ENCODE data around the gene NAT8L. TPM values are rescaled to one million over a fixed set of nuclear protein-coding genes. Genes with fewer than 3 reads are reported as not detected.

NAT8L gene
- total and polyA plus RNA-seq, 2 of the 4 experiments (the other 2 are of a cell fraction) = 0.05 TPM; not detected in 1

DNA sequence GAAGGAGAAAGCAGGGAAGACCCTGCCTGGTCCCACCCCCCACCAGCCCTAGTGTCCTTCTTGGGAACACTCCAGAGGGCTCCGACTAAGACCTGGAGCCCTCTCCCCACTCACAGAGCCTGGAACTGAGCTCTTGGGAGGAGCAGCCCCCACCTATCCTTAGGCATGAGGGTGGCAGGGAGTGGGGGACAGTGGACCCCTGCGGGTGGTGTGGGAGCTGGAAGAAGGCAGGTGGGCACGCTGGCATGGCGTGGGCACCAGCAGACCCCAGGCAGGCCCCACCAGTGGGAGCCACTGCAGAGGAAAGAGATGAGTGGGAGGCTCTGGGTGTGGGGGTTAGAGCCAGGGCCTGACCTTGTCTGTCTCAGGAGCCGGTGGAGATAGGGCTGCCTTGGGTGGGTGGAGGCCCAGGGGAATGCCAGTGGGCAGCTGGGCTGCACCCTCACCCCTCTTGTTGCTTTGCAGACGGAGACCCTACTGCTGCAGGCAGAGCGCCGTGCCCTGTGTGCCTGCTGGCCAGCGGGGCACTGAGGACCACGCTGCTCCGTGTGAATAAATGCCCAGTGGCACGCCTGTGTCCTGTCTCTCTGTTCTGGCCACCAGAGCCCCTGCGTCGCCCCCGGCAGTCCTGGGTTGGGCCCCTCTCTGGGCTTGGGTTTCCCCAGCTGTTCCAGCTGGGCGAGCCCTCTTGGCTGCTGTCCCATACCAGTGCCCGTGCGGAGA is 15.6 kb upstream of the NAT8L start:
- Histone ChIP-seq H3K18ac (ENCODE audit: low read depth, low read length) (no peak overlapping the region), H2BK5ac (ENCODE audit: low read depth, low read length, poor library complexity, severe bottlenecking) (no peak overlapping the region), H2BK120ac (ENCODE audit: low read depth, low read length) (no peak overlapping the region), H4K91ac (ENCODE audit: insufficient read depth, low read depth, low read length) (no peak overlapping the region), H3K14ac (replicated peaks; ENCODE audit: low read depth, low read length) (no peak overlapping the region), H2BK20ac (ENCODE audit: low read depth, low read length) (no peak overlapping the region), H3K4me1 (ENCODE audit: control insufficient read depth, insufficient read depth, low read length) (no peaks in the 10 kb centered on the region; the same call in 1 of the 2 replicates), H2AK9ac (replicated peaks; ENCODE audit: low read depth, low read length, poor library complexity) (no peak overlapping the region), H3K56ac (ENCODE audit: extremely low read depth, insufficient read depth, low read length) (no peak overlapping the region), H3K9me1 (ENCODE audit: insufficient read depth, low read length) (no peaks in the 10 kb centered on the region), H4K8ac (ENCODE audit: low read depth in 2 of 2, low read length in 2 of 2) (no peak overlapping the region), H3K36me3 (ENCODE audit: control insufficient read depth, insufficient read depth, low read length) (peaks cover 2% of the 10 kb centered on the region; the same call in 1 of the 2 replicates), H3K27ac (ENCODE audit: insufficient read depth, low read length) (no peak overlapping the region), H3K27me3 (ENCODE audit: control insufficient read depth, insufficient read depth, low read length) (peaks cover 21% of the 10 kb centered on the region), H3K4me3 (ENCODE audit: insufficient read depth, low read depth, low read length) (no peak overlapping the region), H3K9me3 (ENCODE audit: control insufficient read depth, insufficient read depth, low read length) (no peaks in the 10 kb centered on the region; the same call in 1 of the 2 replicates), H4K20me1 (ENCODE audit: insufficient read depth, low read length) (no peaks in the 10 kb centered on the region), H2BK15ac (ENCODE audit: low read depth, low read length) (no peak overlapping the region), H3K23ac (ENCODE audit: low read depth, low read length) (no peak overlapping the region), H4K5ac (ENCODE audit: low read depth, low read length) (no peak overlapping the region), H3K4ac (ENCODE audit: low read depth, low read length) (no peak overlapping the region), H2AK5ac (ENCODE audit: low read depth, low read length) (no peak overlapping the region), H3K79me1 (ENCODE audit: low read depth in 1 of 2, low read length in 2 of 2) (0 out of 4 replicates have a peak, but pooled peaks cover 0 to 7% of the 10 kb centered on the region in 2 experiments), H2AFZ (replicated peaks; ENCODE audit: low read length, poor library complexity) (no peak overlapping the region), H3K9ac (ENCODE audit: low read depth, low read length) (no peak overlapping the region), H3K4me2 (ENCODE audit: low read depth, low read length) (no peak overlapping the region)
- dilution Hi-C loops (cut with HindIII; ENCODE audit: low sequenced_read_pairs, unreplicated experiment) (no loop called here), intact Hi-C loops (cut with micrococcal nuclease) (no loop called here), in situ Hi-C loops (cut with MboI; ENCODE audit: low sequenced_read_pairs) (no loop called here)
- DNase-seq = no peak
- no peak for TF ChIP-seq RAD21 (IDR thresholded peaks at IDR 0.05; ENCODE audit: low read length)
- TF ChIP-seq, protein P1, sequence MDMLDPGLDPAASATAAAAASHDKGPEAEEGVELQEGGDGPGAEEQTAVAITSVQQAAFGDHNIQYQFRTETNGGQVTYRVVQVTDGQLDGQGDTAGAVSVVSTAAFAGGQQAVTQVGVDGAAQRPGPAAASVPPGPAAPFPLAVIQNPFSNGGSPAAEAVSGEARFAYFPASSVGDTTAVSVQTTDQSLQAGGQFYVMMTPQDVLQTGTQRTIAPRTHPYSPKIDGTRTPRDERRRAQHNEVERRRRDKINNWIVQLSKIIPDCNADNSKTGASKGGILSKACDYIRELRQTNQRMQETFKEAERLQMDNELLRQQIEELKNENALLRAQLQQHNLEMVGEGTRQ (IDR thresholded peaks at IDR 0.05; ENCODE audit: low read depth, low read length) = no peak
- no peak for TF ChIP-seq RCOR1 (IDR thresholded peaks at IDR 0.05; ENCODE audit: insufficient replicate concordance, low read length)
- TF ChIP-seq MAZ (IDR thresholded peaks at IDR 0.05; ENCODE audit: borderline replicate concordance, low read depth, low read length) = no peak
- no peak for TF ChIP-seq FOS (IDR thresholded peaks at IDR 0.05; ENCODE audit: low read depth, low read length)
- TF ChIP-seq MAFK (IDR thresholded peaks at IDR 0.05; ENCODE audit: low read depth, low read length) = no peak
- TF ChIP-seq POLR2A (IDR thresholded peaks at IDR 0.05; ENCODE audit: low read depth, low read length) = no peak
- CTCF ChIA-PET = no interaction called here
- no TSS peak for BruUV-seq (replicated peaks)
- no peak for ATAC-seq (ENCODE audit: low read depth)
- 87% methylated on average over 11 of the region's 18 CpGs; no CpG with 5 or more reads in 1 of the 2 experiments for WGBS, 2 experiments (ENCODE audit: extremely low coverage in 2 of 2, insufficient read length in 1 of 2)
- POLR2A ChIA-PET (ENCODE audit: unreplicated experiment) = no interaction called here
